HG03039 (cell line): ENCODE results near the gene MAP3K14.
"Not testable (repeated sequence)": the region's sequence is repeated elsewhere in the genome, so short reads cannot be mapped to it uniquely, and the experiment has no call there.

Experiments
- ATAC-seq: cut with Tn5 transposase; IDR thresholded peaks from one replicate; pipeline ENCODE4 v1.9.1; 2021; ENCODE audit warnings: mild to moderate bottlenecking, moderate library complexity; ENCODE audit not compliant: unreplicated experiment

Gene MAP3K14

GRCh38 chr17:45302220-45302619 lies 14.6 kb downstream of the MAP3K14 start:
- ATAC-seq = not testable (repeated sequence)

GRCh38 chr17:45301674-45302073 lies 15.1 kb downstream of the MAP3K14 start:
- no peak for ATAC-seq

DNA sequence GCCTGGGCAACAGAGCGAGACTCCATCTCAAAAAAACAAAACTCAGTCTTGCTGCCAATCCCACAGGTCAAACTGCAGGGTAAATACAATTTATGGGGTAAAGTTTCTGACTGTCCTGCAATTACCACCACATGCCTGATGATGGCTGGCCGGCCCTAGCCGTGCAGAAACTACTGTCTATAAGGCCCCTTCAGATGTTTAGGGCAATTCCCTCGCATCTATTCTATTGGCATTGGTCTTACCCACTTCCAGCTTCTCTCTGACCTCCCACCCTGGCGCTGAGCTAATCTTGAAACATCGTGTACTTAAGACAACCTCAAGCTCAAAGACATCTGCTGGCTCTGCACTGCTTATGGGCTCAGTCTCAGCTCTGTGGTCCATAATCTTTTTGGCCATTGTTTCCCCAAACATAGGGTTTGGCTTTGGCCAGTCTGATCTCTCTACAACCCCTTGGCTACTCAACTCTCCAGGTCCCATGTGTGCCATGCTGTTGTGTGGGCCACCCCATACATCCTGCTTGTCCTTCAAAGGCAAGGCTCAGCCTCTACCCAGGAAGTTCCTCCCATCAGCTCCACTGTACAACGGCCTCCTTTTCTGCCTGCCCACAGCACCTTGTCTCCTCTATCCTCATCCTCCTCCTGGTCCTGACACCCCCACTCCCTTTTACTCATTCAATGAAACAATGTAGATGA lies 16.6 kb downstream of the MAP3K14 start:
- ATAC-seq = no peak

DNA sequence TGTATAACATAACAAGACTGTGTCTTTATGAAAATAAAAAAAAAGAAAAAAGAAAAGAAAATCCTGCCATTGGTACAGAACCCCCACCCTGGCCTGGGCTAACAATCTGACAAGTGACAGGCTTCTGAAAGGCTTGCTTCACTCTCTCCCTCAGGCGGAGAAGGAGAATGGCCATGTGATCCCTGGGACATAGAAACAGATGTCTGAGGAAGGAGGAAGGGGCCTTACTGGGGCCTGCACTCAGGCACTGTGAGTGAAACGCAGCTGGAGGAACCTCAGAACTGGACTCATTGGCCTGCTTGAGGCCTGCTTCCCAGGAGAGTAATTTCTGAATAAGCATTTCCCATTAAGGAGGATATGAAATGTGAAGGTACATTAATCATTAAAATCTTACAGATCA lies 17.5 kb downstream of the MAP3K14 start:
- no peak for ATAC-seq

DNA sequence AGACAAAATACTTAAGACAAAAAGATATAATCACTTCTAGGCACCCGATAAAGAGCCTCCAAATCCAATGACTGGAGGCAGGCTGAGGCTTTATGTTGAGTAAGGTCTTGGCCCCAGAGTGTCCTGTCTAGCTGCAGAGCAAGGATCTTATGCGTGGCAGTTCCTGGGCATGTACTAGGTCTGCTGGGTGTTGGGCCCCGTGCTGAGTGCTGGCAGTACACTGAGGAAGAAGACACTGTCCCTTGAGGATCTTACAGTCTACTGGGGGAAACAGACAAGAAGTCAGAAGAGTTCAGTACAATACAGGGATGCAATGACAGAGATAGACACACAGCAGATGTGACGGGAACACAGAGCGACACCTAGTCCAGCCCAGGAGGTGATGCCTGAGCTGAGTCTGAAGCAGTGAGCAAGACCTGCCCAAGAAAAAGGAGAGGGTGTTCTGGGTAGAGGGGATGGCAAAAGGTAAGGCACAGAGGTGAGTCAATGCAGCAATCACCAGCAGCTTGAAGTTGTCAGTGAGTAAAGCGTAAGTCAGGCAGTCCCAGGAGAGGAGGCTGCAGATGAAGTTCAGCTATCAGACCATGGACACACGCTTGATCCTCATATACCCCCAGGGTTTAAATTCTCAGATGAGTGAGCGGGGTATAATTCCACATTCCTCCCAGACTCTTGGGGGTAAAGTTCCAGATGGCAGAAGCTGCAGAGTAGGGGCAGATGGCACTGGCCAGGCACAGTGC lies 18.1 kb downstream of the MAP3K14 start:
- no peak for ATAC-seq

GRCh38 chr17:45296833-45297124 lies 20.0 kb downstream of the MAP3K14 start:
- no peak for ATAC-seq

DNA sequence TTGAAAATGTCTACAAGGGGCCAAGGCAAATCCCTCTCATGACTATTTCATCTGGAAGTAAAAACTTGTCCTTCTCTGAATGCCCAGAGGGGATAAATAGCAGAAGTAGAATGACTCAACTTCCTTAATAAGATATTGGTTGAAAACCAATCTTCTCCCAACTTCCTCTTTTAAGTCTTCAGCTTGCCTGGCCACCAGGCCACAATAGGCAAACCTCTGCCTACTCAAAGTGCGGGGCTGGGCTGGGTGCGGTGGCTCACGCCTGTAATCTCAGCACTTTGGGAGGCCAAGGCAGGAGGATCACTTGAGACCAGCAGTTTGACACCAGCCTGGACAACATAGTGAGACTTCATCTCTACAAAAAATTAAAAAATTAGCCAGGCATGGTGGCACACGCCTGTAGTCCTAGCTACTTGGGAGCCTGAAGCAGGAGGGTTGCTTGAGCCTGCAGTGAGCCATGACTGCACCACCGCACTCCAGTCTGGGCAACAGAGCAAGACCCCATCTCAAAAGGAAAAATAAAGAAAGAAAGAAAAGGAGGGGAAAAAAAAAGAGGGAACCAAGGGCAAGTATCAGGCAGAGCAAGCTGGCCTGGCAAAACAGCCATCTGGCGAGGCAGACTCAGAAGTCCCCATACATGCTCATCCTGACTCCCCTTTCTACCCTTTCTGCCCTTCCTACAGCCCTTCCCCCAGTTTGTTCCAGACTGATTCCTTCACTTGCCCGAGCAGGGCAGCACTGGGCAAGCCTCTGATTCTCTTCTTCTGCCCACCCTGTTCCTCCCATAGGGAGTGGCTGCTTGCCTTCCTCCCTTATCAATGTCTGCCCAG lies 20.6 kb downstream of the MAP3K14 start:
- no peak for ATAC-seq

GRCh38 chr17:45294506-45294905 lies 22.3 kb downstream of the MAP3K14 start:
- ATAC-seq = no peak

- no peak for ATAC-seq
Observed at GRCh38 chr17:45293413-45294211, 23.2 kb downstream of the MAP3K14 start.

DNA sequence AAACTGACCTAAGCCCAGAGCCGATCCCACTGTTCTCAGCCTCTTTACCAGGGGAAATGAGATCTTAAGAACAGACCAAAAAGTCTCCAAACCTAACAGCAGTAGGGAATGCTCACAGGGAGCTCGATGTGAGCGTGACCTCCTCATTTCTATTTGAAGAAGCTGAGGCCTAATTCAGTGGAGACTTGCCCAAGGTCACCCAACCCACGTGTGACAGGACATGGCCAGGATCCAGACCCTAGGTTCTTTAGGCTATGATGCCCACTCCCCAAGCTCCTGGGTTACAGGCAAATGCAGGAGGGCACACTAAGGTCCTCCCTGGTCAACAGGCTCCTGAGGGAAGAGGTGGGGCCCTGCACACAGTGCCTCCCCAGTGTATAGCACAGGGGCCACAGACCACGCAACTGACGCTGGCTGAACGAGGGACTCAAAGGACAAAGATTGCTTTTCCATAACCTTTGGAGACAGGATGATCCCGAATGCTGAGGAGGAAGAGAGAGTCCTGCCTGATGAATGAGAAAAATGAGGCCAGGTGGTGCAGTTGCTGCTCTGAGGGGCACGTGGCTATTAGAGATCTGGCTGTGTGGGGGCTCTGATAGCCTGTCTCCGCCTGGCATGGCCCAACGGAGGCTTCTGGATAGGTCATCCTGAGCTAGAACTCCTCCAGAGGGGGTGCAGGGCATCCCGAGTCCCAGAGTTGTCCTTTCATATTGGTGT lies 24.0 kb downstream of the MAP3K14 start:
- no peak for ATAC-seq

DNA sequence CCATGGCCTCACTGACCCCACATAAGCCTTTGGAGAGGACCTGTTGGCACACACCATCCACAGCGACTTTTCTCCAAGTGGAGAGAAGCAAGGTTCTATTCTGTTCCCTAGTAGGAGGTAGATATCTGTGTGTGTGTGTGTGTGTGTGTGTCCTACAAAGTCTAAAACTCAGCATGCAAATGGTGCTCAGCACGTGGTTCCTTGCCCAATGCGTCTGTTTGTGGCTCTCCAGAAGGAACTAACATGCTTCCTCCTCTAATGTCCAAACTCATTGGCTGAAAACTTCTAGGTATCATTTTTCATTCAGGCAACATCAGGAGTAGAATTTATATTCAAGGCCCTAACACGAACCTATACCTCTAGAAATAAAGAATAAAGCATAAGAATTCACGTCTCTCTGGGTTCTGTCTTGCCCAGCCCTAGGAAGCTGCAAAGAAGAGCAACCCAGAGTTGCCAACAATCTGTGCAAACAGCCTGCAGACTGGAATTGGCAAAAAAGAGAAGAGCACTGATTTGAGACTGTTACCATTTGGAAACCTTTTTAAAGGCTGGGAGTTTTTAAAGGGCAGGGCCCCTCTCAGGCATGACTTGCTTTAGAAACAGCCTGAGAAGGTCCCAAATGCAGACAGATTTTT lies 25.5 kb downstream of the MAP3K14 start:
- no peak for ATAC-seq

DNA sequence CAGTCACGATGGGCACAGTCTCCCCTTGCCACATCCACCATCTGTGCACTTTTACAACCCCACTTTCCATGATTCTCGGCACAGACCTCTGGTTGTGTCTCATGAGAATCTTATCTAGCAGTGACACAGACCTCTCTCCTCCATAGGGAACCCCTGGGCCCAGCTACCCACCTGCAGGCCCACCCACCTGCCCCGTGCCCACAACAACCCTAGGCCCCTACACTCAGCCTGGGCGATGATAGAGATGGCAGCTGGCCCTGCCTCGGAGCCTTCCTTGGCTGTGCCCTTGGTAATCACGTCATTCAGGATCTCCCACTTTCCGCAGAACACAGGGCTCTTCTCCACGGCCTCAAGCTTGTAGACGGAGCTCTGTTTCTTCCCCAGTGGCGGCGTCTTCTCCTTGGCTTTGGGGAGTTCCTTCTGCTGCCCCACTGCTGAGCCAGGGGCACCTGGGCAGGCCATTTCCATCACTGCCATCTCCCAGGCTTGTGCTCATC lies 26.5 kb downstream of the MAP3K14 start:
- no peak for ATAC-seq

GRCh38 chr17:45289301-45290268 lies 27.2 kb downstream of the MAP3K14 start:
- ATAC-seq = no peak

- no peak for ATAC-seq
Observed at GRCh38 chr17:45288825-45289224, 28.0 kb downstream of the MAP3K14 start.

GRCh38 chr17:45287526-45288500 lies 29.0 kb downstream of the MAP3K14 start:
- no peak for ATAC-seq

- no peak for ATAC-seq
Observed at GRCh38 chr17:45286286-45286685, 30.5 kb downstream of the MAP3K14 start.
